H1 (cell line): Measurements from ENCODE around the gene FGD4. TPM values are rescaled to one million over a fixed set of nuclear protein-coding genes. Genes with fewer than 3 reads are reported as not detected.

Experiments
- CTCF ChIA-PET: fragments of 300-600 bp; sonication (Branson Sonifier 250); formaldehyde crosslinking; loops from one replicate; lab custom pipeline; 2021; ENCODE audit not compliant: partially characterized antibody; lab: Charles Lee
- POLR2A ChIA-PET: fragments of 300-600 bp; sonication (Branson Sonifier 250); formaldehyde crosslinking; loops from one replicate; lab custom pipeline; 2021; ENCODE audit warnings: inconsistent platforms; ENCODE audit not compliant: partially characterized antibody; lab: Charles Lee
- DNase-seq, 2 experiments: peaks; one replicate each; pipeline versions ENCODE4 v3.0.0 to v3.0.0-alpha.2; 2010 to 2022; ENCODE audit warnings: low spot score in 2 of 2, low read depth in 1 of 2, mixed read lengths in 1 of 2
- FAIRE-seq: peaks from 2 replicates; lab custom pipeline; 2011; peaks lifted over from hg19 to GRCh38; lab: Jason Lieb, UNC
- H2AFZ ChIP-seq: 2 replicates; pipeline ENCODE4 v1.8.1; 2012; ENCODE audit warnings: low read length, inconsistent platforms
- H2AK5ac ChIP-seq: 2 replicates; pipeline ENCODE4 v1.6.1; 2013; ENCODE audit warnings: low read depth, low read length
- H2BK120ac ChIP-seq: replicated peaks from 2 replicates; pipeline ENCODE3; 2013; ENCODE audit warnings: low read depth, low read length, inconsistent platforms
- H2BK12ac ChIP-seq: 2 replicates; pipeline ENCODE4 v1.6.1; 2013; ENCODE audit warnings: low read depth, low read length
- H2BK15ac ChIP-seq: 2 replicates; pipeline ENCODE4 v1.6.1; 2013; ENCODE audit warnings: low read length
- H2BK20ac ChIP-seq: 2 replicates; pipeline ENCODE4 v1.6.1; 2013; ENCODE audit warnings: low read length
- H2BK5ac ChIP-seq: 2 replicates; pipeline ENCODE4 v1.6.1; 2013; ENCODE audit warnings: low read depth, low read length
- H3K14ac ChIP-seq: 2 replicates; pipeline ENCODE4 v1.6.1; 2013; ENCODE audit warnings: inconsistent platforms; ENCODE audit not compliant: insufficient read length
- H3K18ac ChIP-seq: 2 replicates; pipeline ENCODE4 v1.6.1; 2013; ENCODE audit warnings: low read length; ENCODE audit errors: extremely low read depth
- H3K23ac ChIP-seq: 2 replicates; pipeline ENCODE4 v1.6.1; 2013; ENCODE audit warnings: inconsistent platforms; ENCODE audit not compliant: insufficient read length
- H3K23me2 ChIP-seq: 2 replicates; pipeline ENCODE4 v1.6.1; 2013; ENCODE audit warnings: low read depth, low read length
- H3K27ac ChIP-seq: 2 replicates; pipeline ENCODE4 v1.6.1; 2011; ENCODE audit warnings: low read depth, low read length, inconsistent platforms
- H3K27me3 ChIP-seq, 4 experiments: replicated peaks in 1 of 4; 1 replicate in 1 of 4; 2 replicates in 3 of 4; pipeline versions ENCODE4 v1.6.1 to v1.8.1; 2011 to 2013; ENCODE audit warnings: low read length in 3 of 4, mild to moderate bottlenecking in 3 of 4, inconsistent platforms in 2 of 4, mixed read lengths in 2 of 4, moderate library complexity in 1 of 4; ENCODE audit not compliant: control insufficient read depth in 3 of 4, insufficient read depth in 3 of 4; ENCODE audit errors: extremely low read depth in 1 of 4
- H3K36me3 ChIP-seq, 4 experiments: 2 replicates each; pipeline versions ENCODE4 v1.6.1 to v1.8.1; 2011 to 2013; ENCODE audit warnings: mild to moderate bottlenecking in 4 of 4, low read length in 3 of 4, moderate library complexity in 2 of 4, control low read depth in 1 of 4, inconsistent platforms in 1 of 4; ENCODE audit not compliant: insufficient read depth in 4 of 4, control insufficient read depth in 2 of 4
- H3K4ac ChIP-seq: replicated peaks from 2 replicates; pipeline ENCODE3; 2013; ENCODE audit warnings: low read length, low read depth, mixed read lengths, inconsistent platforms; ENCODE audit not compliant: insufficient read length
- H3K4me1 ChIP-seq, 4 experiments: replicated peaks in 1 of 4; 1 replicate in 1 of 4; 2 replicates in 3 of 4; pipeline versions ENCODE4 v1.6.1 to v1.8.1; 2011 to 2013; ENCODE audit warnings: low read length in 3 of 4, inconsistent platforms in 2 of 4, mixed read lengths in 1 of 4; ENCODE audit not compliant: insufficient read depth in 4 of 4, control insufficient read depth in 3 of 4
- H3K4me2 ChIP-seq, 2 experiments: 2 replicates each; pipeline versions ENCODE4 v1.6.1 to v1.8.1; 2011 to 2013; ENCODE audit warnings: low read depth in 2 of 2, low read length in 2 of 2, control low read depth in 1 of 2, inconsistent platforms in 1 of 2, mild to moderate bottlenecking in 1 of 2; ENCODE audit not compliant: insufficient read depth in 1 of 2
- H3K4me3 ChIP-seq, 4 experiments: fragments of 200-600, 300-600 bp in 1 of 4; sonication (generic), shearing (Covaris generic), sonication (Bioruptor Twin) in 1 of 4; 2 replicates each; pipeline versions ENCODE4 v1.5.1 to v1.8.1; 2011 to 2016; ENCODE audit warnings: low read length in 4 of 4, low read depth in 3 of 4, control low read depth in 2 of 4, inconsistent platforms in 2 of 4, mild to moderate bottlenecking in 2 of 4, mixed read lengths in 1 of 4, moderate library complexity in 1 of 4; ENCODE audit not compliant: insufficient read depth in 2 of 4; ENCODE audit errors: extremely low read depth in 1 of 4
- H3K56ac ChIP-seq: replicated peaks from 2 replicates; pipeline ENCODE3; 2013; ENCODE audit warnings: low read depth, mild to moderate bottlenecking, mixed read lengths, low read length, inconsistent platforms; ENCODE audit not compliant: insufficient read length
- H3K79me1 ChIP-seq: 2 replicates; pipeline ENCODE4 v1.6.1; 2013; ENCODE audit warnings: low read depth, low read length, control low read depth
- H3K79me2 ChIP-seq, 2 experiments: 2 replicates each; pipeline versions ENCODE4 v1.6.1 to v1.8.1; 2012 to 2013; ENCODE audit warnings: low read length in 2 of 2, mild to moderate bottlenecking in 2 of 2, inconsistent platforms in 1 of 2; ENCODE audit not compliant: insufficient read depth in 2 of 2, control insufficient read depth in 1 of 2
- H3K9ac ChIP-seq, 4 experiments: replicated peaks in 1 of 4; 1 replicate in 1 of 4; 2 replicates in 3 of 4; pipeline versions ENCODE4 v1.6.1 to v1.8.1; 2011 to 2013; ENCODE audit warnings: low read depth in 3 of 4, low read length in 3 of 4, control low read depth in 2 of 4, mild to moderate bottlenecking in 2 of 4, moderate library complexity in 2 of 4, inconsistent platforms in 1 of 4; ENCODE audit errors: extremely low read depth in 1 of 4
- H3K9me3 ChIP-seq, 2 experiments: 2 replicates each; pipeline versions ENCODE4 v1.6.1 to v1.8.1; 2012 to 2013; ENCODE audit warnings: mild to moderate bottlenecking in 2 of 2, moderate library complexity in 2 of 2, control low read depth in 1 of 2, inconsistent platforms in 1 of 2, low read depth in 1 of 2, low read length in 1 of 2, mixed read lengths in 1 of 2; ENCODE audit not compliant: insufficient read depth in 2 of 2
- H4K20me1 ChIP-seq, 2 experiments: replicated peaks in 1 of 2; 2 replicates each; pipeline versions ENCODE3 to v1.8.1; 2011 to 2013; ENCODE audit warnings: inconsistent platforms in 2 of 2, low read length in 2 of 2, mild to moderate bottlenecking in 1 of 2; ENCODE audit not compliant: insufficient read depth in 2 of 2, control insufficient read depth in 1 of 2
- H4K5ac ChIP-seq: 2 replicates; pipeline ENCODE4 v1.6.1; 2013; ENCODE audit warnings: low read length, low read depth, mixed read lengths, inconsistent platforms; ENCODE audit not compliant: insufficient read length
- H4K8ac ChIP-seq: 2 replicates; pipeline ENCODE4 v1.8.0; 2013; ENCODE audit warnings: mild to moderate bottlenecking, moderate library complexity, low read length, inconsistent platforms; ENCODE audit not compliant: insufficient read depth; ENCODE audit errors: extremely low read depth
- H4K91ac ChIP-seq: replicated peaks from 2 replicates; pipeline ENCODE3; 2013; ENCODE audit warnings: low read length, mixed read lengths, inconsistent platforms; ENCODE audit not compliant: insufficient read length
- E2F6 ChIP-seq: IDR thresholded peaks from 2 replicates; pipeline ENCODE4 v1.6.1; 2012; ENCODE audit warnings: inconsistent platforms
- JUND ChIP-seq: IDR thresholded peaks from 2 replicates; pipeline ENCODE4 v1.6.1; 2011; ENCODE audit warnings: mild to moderate bottlenecking, improper control_type of control experiment, low read length
- MAX ChIP-seq: IDR thresholded peaks from 2 replicates; pipeline ENCODE4 v1.6.1; 2012; ENCODE audit warnings: inconsistent platforms
- POLR2A ChIP-seq, 2 experiments: IDR thresholded peaks; 1 replicate in 1 of 2; 2 replicates in 1 of 2; pipeline ENCODE4 v1.6.1; 2011; ENCODE audit warnings: low read depth in 2 of 2, low read length in 2 of 2, mild to moderate bottlenecking in 2 of 2; ENCODE audit errors: control extremely low read depth in 1 of 2
- SUZ12 ChIP-seq: fragments of 200-600 bp; sonication (generic); IDR thresholded peaks from 2 replicates; pipeline ENCODE4 v1.6.1; 2012; ENCODE audit warnings: mild to moderate bottlenecking, inconsistent platforms, low read length, moderate library complexity, mixed read lengths
- YY1 ChIP-seq: IDR thresholded peaks from 2 replicates; pipeline ENCODE4 v1.6.1; 2011; ENCODE audit warnings: low read depth, mild to moderate bottlenecking, low read length
- WGBS, 2 experiments: shearing (Covaris generic) in 1 of 2; methylation state at CpG; one replicate each; pipeline versions ENCODE4 v1.1.6 to v1.1.7; 2013 to 2015; ENCODE audit warnings: low lambda C conversion rate in 2 of 2, mixed read lengths in 2 of 2, inconsistent platforms in 1 of 2, low coverage in 1 of 2, missing lambda C conversion rate in 1 of 2; ENCODE audit not compliant: insufficient replicate concordance in 2 of 2, insufficient coverage in 1 of 2, insufficient read length in 1 of 2; ENCODE audit errors: extremely low coverage in 1 of 2, missing lambda C conversion rate in 1 of 2; 5-methylcytosine and 5-hydroxymethylcytosine counted together
- polyA plus RNA-seq, 7 experiments: library from polyadenylated mRNA; depleted of rRNA in 3 of 7; stranded (reverse) in 5 of 7; unstranded in 2 of 7; fragments of >200 nt in 5 of 7; fragments of 200-250 nt in 2 of 7; gene quantifications; 1 replicate in 5 of 7; 2 replicates in 1 of 7; 4 replicates in 1 of 7; pipeline versions ENCODE4 v1.2.1 to v1.2.3, GENCODE V29; 2011 to 2013; ENCODE audit warnings: missing spikeins in 2 of 7, mixed read lengths in 2 of 7
- total RNA-seq: library from RNA; stranded (reverse); fragmentation: NEBNext Ultra II Directional; extraction: Animal tissue kit (Norgen Biotek cat#: 25700); gene quantifications from 2 replicates; pipeline ENCODE4 v1.2.1, GENCODE V29; 2021

The FGD4 gene
- total and polyA plus RNA-seq, 2 of the 8 experiments (the other 6 are each of a cell fraction or from before 2014, with no cell fraction given), result 8.5 to 48.2 TPM

GRCh38 chr12:32397696-32398095, 1.7 kb upstream of the FGD4 start:
- WGBS, 2 experiments, result 52% methylated on average over 4 of the region's 4 CpGs; no CpG with 5 or more reads in 1 of the 2 experiments
- TF ChIP-seq E2F6, result peak; percentile 40; the same call in 1 of the 2 replicates
- 0 out of 2 replicates have a peak, but pooled peaks have one; percentile 66 for TF ChIP-seq YY1
- TF ChIP-seq MAX, result 0 out of 2 replicates have a peak, but pooled peaks have one; percentile 20
- TF ChIP-seq POLR2A (IDR thresholded peaks at IDR 0.05; ENCODE audit: control extremely low read depth in 1 of 2, low read depth in 2 of 2, low read length in 2 of 2), result no peak
- TF ChIP-seq SUZ12, result no peak
- TF ChIP-seq JUND, result no peak
- Histone ChIP-seq H3K56ac (no peak overlapping the region), H2AK5ac (peak overlapping the region; percentile 57; the same call in 1 of the 2 replicates), H3K4me3 (no peak overlapping the region; a peak in 1 of 8 replicates), H3K9ac (no peak overlapping the region), H2BK5ac (no peak overlapping the region), H3K36me3 (peaks cover 0 to 4% (median 0%) of the 10 kb centered on the region in 4 experiments; a peak in 1 of 8 replicates), H3K18ac (no peak overlapping the region), H2BK20ac (no peak overlapping the region), H3K79me1 (0 out of 2 replicates have a peak, but pooled peaks cover 4% of the 10 kb centered on the region), H3K79me2 (peaks cover 11 to 25% of the 10 kb centered on the region in 2 experiments), H3K27ac (no peak overlapping the region), H3K27me3 (no peaks in the 10 kb centered on the region), H3K4me2 (peak overlapping the region; percentile 7 to 82; a peak in 2 of 4 replicates), H4K8ac (no peak overlapping the region), H2BK120ac (no peak overlapping the region), H3K4me1 (peaks cover 3 to 12% (median 5%) of the 10 kb centered on the region in 4 experiments; a peak in 5 of 7 replicates), H3K14ac (no peak overlapping the region), H3K23ac (no peak overlapping the region), H3K23me2 (peaks cover 3% of the 10 kb centered on the region), H4K91ac (no peak overlapping the region), H2BK12ac (peak overlapping the region; percentile 62; the same call in 1 of the 2 replicates), H2BK15ac (no peak overlapping the region), H2AFZ (no peak overlapping the region), H3K4ac (no peak overlapping the region), H4K20me1 (no peaks in the 10 kb centered on the region), H3K9me3 (no peaks in the 10 kb centered on the region), H4K5ac (peak overlapping the region; percentile 39)
- POLR2A ChIA-PET, result interaction anchor here (0.6 to 2.1 kb wide), 6 partner anchors 9 to 292 kb away, joined by 3 to 12 read pairs (median 4); no protein-coding TSS in a partner anchor
- FAIRE-seq, result peak; percentile 70
- peak in 1 of 2 experiments; percentile 43 for DNase-seq
- CTCF ChIA-PET, result interaction anchor here (1.0 to 1.5 kb wide), 6 partner anchors 26 to 274 kb away, joined by 3 to 6 read pairs (median 4); no protein-coding TSS in a partner anchor
